T-helper 1 cell treated with Interleukin-12 subunit alpha and Interleukin-12 subunit beta and Interleukin-4 antibody, amounts not matched to agents 30 μg/mL and 1 μg/mL, for 36 hours (primary cell): ENCODE results near the gene PISD.

ENCODE experiments used
- H3K27ac Mint-ChIP-seq: one replicate; pipeline ENCODE4 v1.8.0; 2021; ENCODE audit warnings: mild to moderate bottlenecking, mixed read lengths
- H3K27me3 Mint-ChIP-seq: one replicate; pipeline ENCODE4 v1.8.0; 2021; ENCODE audit warnings: low read depth, mixed read lengths
- H3K36me3 Mint-ChIP-seq: one replicate; pipeline ENCODE4 v1.8.0; 2021; ENCODE audit warnings: low read depth, mixed read lengths
- H3K4me1 Mint-ChIP-seq: one replicate; pipeline ENCODE4 v1.8.0; 2021; ENCODE audit warnings: low read depth, mixed read lengths
- H3K4me3 Mint-ChIP-seq: one replicate; pipeline ENCODE4 v1.8.0; 2021; ENCODE audit warnings: mild to moderate bottlenecking, moderate library complexity, mixed read lengths
- H3K9me3 Mint-ChIP-seq: one replicate; pipeline ENCODE4 v1.8.0; 2021; ENCODE audit warnings: mixed read lengths

PISD gene

DNA sequence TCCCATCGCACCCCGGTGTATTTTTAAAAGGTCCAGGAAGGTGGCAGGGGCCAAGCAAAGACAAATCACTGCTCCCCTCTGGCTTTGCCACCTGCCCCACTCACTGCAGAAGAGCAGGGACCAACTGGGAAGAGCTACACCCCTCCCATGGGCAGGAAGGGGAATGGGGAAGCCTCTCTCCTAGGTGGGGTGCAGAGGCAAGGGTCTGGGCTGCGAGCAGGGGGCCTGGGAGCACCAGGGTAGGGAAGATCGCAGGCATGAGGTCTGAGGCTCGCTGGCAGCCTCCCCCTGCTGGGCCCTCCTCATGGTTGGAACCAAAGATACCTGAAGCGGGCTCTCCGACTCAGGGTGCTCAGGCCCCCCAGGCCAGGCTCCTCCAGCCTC lies 36.8 kb downstream of the PISD start:
- H3K27ac Mint-ChIP-seq, result no peak overlapping the region
- H3K36me3 Mint-ChIP-seq, result peaks cover 4% of the 10 kb centered on the region
- no peaks in the 10 kb centered on the region for H3K9me3 Mint-ChIP-seq
- no peaks in the 10 kb centered on the region for H3K27me3 Mint-ChIP-seq
- no peak overlapping the region for H3K4me3 Mint-ChIP-seq
- H3K4me1 Mint-ChIP-seq, result peaks cover 13% of the 10 kb centered on the region

DNA sequence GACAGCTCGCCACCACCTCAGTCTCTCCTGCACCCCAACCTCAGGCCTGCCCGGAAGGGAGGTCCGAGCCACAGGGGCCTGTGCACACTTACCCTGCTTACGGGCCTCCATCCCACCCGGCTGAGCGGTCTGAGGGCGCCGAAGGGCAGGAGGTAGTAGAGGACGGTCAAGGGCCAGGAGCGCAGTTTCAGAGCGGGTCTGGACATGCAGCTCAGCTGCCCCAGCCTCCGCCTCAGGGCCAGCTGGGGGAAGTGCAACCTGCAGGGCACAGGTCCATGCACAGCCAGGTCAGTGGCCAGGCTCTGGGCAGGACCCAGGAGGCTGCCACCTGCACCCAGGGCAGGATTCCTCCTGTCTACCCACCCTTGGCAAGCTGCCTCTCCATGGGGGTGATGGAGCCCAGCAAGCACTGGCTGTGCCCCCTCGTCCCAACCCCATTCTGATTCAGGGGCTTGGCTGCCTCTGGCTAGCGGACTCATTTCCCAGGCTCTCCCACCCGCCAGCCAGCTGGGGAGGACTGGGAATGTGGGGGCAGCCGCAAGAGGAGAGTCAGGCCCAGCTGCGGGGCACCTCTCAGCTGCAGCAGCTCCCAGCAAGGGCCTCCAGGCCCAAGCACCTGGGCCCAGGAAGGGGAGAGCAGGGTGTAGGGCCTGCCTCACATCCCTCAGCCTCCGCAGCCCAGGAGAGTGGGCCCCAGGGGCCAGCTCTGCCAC lies 38.3 kb downstream of the PISD start:
- Mint-ChIP-seq H3K36me3 (peaks cover 13% of the 10 kb centered on the region), H3K9me3 (no peaks in the 10 kb centered on the region), H3K4me1 (peaks cover 5% of the 10 kb centered on the region), H3K4me3 (no peak overlapping the region), H3K27ac (peak overlapping the region; percentile 49), H3K27me3 (no peaks in the 10 kb centered on the region)

DNA sequence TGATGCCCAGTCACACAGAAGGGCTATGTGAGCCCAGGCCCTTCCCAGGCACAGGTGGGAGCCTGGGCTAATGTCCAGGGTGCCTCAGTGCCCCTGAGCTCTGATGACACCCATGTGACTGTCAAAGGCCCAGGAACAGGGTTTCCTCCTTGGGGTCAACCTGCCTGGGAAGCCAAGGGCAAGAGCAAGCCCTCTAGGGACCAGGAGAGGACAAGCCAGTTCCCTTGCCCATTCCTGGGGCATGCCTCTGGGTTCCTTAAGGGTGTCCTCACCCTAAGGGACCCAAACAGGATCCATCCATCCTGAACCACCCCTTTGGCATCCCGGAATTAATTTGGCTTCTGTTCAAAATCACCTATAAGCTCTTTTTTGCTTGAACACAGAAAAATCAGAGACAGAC lies 39.0 kb downstream of the PISD start:
- H3K4me1 Mint-ChIP-seq, result peaks cover 2% of the 10 kb centered on the region
- H3K9me3 Mint-ChIP-seq, result no peaks in the 10 kb centered on the region
- H3K27me3 Mint-ChIP-seq, result no peaks in the 10 kb centered on the region
- peaks cover 15% of the 10 kb centered on the region for H3K36me3 Mint-ChIP-seq
- peak overlapping the region; percentile 49 for H3K27ac Mint-ChIP-seq
- no peak overlapping the region for H3K4me3 Mint-ChIP-seq

DNA sequence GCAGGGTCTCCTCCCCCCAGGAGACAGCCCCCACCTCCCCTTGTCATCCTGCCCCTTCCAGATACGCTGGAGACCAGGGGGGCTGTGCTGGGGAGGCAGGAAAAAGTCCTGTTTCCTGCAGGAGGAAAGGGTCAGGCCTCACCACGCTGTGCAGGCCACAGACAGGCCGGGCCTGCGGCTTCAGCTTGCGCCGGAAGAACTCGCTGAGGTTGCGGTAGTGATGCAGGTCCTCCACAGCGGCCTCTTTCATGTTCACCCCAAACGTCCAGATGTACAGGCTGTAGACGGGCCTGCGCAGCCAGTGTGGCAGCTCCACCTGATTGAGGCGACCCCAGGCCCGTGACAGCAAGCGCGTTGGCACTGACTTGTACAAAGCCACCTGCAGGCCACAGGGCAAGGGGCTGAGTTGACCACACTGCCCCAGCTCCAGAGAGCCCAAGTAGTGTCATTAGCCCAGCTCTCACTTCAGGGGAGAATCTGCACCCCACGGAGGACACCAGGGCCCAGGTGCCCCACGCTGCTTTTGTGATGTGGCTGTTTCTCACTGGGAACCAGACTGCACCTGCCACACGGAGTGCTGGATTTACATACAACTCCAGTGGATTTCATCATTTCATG lies 40.4 kb downstream of the PISD start:
- Mint-ChIP-seq H3K4me1 (peaks cover 2% of the 10 kb centered on the region), H3K27me3 (no peaks in the 10 kb centered on the region), H3K9me3 (no peaks in the 10 kb centered on the region), H3K27ac (no peak overlapping the region), H3K36me3 (peaks cover 15% of the 10 kb centered on the region), H3K4me3 (no peak overlapping the region)

DNA sequence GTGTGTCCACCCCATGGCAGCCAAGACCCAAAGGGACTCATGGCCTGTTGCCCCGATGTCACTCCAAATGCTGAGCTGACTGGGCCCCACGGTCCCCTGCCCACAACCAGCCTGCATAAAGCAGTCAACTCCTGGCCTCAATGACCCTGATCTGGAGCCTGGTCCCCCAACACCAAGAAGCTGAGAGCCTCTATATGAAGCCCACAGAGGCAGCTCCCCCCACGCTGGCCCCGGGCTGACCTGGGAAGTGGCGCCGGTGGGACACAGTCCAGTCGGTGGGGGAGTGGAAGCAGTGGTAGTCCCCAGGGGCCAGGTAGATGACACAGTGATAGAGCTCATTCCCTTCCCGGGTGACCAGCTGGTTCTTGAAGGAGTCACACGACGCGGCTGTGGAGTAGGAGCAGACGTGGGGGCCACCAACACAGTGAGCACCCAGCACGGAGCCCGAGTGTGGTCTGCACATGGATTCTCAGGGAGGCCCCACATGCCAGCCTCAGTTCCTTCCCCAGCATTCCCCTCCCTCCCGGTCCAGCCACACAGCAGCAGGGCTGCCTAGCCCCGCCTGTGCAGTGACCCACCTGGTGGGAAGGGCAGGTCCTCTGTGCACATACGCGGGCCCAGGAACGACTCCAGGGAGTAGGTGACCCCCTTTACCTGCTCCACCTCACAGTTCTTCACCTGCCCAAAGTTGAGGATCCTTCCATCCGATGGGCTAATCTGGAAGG lies 41.1 kb downstream of the PISD start:
- Mint-ChIP-seq H3K4me1 (peaks cover 4% of the 10 kb centered on the region), H3K27me3 (no peaks in the 10 kb centered on the region), H3K4me3 (no peak overlapping the region), H3K9me3 (no peaks in the 10 kb centered on the region), H3K36me3 (peaks cover 18% of the 10 kb centered on the region), H3K27ac (no peak overlapping the region)

DNA sequence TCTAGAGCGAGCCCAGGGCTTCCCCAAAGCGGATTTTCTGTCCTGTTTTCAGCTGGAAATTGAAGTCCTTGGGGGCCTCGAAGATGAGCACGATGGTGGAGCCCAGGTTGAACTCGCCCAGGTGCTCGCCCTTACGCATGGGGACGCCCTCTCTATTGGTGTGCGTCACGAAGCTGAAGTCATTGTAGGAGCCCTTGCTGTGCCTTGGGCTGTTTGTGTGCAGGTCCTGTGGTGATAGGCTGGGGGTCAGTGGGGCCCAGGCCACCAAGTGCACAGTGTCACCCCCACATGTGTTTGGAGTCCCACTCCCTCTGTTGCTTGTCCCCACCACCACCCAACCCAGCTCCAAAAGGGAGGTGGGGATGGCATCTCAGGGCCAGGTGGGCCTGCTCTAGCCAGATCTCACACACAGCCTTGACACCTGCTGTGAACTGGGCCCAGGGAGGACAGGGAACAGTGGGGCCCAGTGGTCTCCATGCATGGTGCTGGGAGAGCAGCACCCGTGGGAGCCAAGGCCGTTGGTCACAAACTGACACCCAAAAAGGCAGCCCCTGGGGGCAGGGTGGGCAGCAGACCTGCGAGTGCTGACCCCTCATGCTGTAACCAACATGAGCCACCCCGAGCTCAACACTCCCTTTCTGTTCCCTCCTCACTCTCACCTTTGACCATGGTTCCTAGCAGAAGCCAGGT lies 42.3 kb downstream of the PISD start:
- Mint-ChIP-seq H3K27me3 (no peaks in the 10 kb centered on the region), H3K4me1 (peaks cover 13% of the 10 kb centered on the region), H3K27ac (no peak overlapping the region), H3K9me3 (no peaks in the 10 kb centered on the region), H3K4me3 (no peak overlapping the region), H3K36me3 (peaks cover 23% of the 10 kb centered on the region)

DNA sequence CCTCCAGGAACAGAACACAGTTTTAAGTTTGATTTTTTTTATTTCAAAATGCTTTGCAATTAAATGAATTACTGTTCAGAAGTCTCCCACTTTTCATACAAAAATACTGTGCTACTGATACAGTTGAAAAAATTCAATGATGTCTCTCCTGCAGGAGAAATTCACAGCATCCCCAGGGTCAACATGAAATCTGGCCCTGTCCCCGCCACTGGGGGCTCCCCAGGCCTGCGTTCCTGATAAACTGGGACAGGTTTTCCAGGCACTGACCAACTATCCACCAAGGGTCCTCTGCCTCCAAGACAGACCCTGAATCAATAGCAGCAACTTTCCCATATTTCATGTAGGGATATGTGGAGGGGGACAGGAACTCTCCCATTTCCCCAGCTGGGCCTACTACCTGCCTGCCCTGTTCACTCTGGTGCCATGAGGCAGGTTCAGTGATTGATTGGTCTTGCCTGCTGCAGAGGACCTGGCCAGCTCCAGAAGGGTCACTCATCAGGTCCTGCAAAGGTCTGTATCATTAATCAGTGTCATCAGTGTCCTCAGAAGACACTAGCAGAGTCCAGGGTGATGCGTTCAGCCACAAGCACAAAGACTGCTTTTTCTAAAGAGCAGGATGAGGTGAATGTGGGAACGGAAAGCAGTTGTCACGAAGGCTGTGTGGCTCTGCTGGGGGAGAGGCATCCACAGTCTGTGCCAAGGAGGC lies 43.4 kb downstream of the PISD start:
- Mint-ChIP-seq H3K27me3 (no peaks in the 10 kb centered on the region), H3K9me3 (no peaks in the 10 kb centered on the region), H3K36me3 (peaks cover 25% of the 10 kb centered on the region), H3K4me3 (no peak overlapping the region), H3K27ac (peak overlapping the region; percentile 20), H3K4me1 (peaks cover 13% of the 10 kb centered on the region)

DNA sequence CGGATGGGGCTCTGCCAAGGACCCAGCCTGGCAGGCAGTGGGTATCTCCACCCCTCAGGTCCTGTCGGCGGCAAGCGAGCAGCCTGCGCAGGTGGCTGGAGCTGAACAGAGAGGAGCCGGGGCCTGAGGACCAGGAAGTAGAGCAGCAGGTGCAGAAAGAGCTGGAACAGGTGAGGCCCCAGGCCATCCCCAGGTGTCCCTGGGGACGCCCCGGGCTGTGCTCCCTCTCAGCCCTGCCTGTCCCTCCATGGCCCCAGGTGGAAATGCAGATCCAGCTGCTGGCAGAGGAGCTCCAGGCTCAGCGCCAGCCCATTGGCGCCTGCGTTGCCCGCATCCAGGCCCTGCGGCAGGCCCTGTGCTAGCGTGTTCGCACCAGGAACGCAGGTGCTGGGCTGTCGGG lies 44.0 kb downstream of the PISD start:
- Mint-ChIP-seq H3K4me1 (peaks cover 13% of the 10 kb centered on the region), H3K4me3 (no peak overlapping the region), H3K36me3 (peaks cover 25% of the 10 kb centered on the region), H3K27me3 (no peaks in the 10 kb centered on the region), H3K9me3 (no peaks in the 10 kb centered on the region), H3K27ac (no peak overlapping the region)

DNA sequence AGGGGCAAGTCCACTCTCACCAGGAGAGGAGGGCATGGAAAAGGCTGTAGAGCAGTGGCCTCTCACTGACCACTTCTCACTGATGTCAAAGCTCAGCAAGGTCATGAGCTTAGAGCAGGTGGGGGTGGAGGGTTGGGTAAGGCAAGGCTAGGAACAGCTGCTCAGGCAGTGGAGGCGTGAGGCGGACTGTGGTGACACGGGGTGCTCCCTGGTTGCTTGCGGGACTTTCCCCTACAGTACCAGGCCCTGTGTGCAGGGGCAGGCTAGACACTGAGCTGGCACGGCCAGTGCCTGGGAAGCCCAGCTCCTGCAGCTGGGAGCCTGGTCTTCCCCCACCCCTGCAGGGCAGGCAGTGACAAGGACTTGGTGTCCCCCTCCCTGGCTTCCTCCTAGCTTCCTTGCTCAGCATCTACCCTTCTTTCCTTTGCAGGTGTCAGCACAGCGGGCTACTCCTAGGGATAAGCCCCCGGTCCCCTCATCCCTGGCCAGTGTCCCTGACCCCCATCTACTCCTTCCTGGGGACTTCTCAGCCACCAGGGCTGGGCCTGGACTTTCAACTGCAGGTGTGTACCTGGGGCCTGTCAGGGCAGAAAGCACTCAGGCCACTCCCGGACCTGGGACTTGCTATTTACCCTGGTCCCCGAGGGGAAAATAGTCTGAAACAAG lies 45.6 kb downstream of the PISD start:
- peaks cover 13% of the 10 kb centered on the region for H3K4me1 Mint-ChIP-seq
- H3K9me3 Mint-ChIP-seq, result no peaks in the 10 kb centered on the region
- peaks cover 28% of the 10 kb centered on the region for H3K36me3 Mint-ChIP-seq
- no peak overlapping the region for H3K4me3 Mint-ChIP-seq
- no peaks in the 10 kb centered on the region for H3K27me3 Mint-ChIP-seq
- H3K27ac Mint-ChIP-seq, result peak overlapping the region; percentile 80

DNA sequence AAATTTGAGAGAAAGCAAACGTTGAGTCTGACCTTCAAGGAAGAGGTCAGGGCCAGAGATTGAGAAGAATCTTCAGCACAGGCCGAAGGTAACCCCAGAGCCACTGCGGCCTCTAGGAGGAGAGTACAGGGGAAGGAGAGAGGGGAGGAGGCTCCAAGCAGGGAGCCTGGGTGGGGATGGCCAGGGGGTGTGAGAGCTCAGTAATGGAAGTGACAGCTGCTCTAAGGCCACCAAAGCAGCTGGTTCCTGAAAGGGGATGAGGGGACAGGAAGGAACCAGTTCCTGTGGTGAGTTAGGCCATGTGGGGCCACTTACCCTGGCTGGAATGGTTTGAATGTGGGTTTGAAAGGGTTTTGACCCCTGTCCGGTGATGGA lies 46.1 kb downstream of the PISD start:
- Mint-ChIP-seq H3K4me1 (peaks cover 13% of the 10 kb centered on the region), H3K36me3 (peaks cover 30% of the 10 kb centered on the region), H3K27me3 (no peaks in the 10 kb centered on the region), H3K27ac (peak overlapping the region; percentile 80), H3K4me3 (no peak overlapping the region), H3K9me3 (no peaks in the 10 kb centered on the region)

DNA sequence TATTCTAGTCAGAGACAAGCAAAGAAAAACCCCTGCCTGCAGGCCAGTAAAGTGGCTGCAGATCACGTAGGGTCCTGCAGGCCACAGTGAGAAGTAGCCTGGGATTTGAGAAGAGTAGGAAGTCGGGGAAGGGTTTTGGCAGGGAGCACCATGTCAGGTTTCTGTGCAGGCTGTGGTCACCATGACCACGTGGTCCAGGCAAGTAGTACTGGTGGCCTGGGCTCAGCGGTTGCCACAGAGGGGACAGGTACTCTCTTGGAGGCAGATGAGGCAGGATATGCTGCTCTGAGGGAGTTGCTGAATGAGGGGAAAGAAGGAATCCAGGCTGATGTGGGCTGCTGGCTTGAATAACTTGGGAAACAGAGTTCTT lies 46.5 kb downstream of the PISD start:
- Mint-ChIP-seq H3K9me3 (no peaks in the 10 kb centered on the region), H3K4me1 (peaks cover 13% of the 10 kb centered on the region), H3K27ac (peak overlapping the region; percentile 80), H3K36me3 (peaks cover 32% of the 10 kb centered on the region), H3K27me3 (no peaks in the 10 kb centered on the region), H3K4me3 (no peak overlapping the region)

DNA sequence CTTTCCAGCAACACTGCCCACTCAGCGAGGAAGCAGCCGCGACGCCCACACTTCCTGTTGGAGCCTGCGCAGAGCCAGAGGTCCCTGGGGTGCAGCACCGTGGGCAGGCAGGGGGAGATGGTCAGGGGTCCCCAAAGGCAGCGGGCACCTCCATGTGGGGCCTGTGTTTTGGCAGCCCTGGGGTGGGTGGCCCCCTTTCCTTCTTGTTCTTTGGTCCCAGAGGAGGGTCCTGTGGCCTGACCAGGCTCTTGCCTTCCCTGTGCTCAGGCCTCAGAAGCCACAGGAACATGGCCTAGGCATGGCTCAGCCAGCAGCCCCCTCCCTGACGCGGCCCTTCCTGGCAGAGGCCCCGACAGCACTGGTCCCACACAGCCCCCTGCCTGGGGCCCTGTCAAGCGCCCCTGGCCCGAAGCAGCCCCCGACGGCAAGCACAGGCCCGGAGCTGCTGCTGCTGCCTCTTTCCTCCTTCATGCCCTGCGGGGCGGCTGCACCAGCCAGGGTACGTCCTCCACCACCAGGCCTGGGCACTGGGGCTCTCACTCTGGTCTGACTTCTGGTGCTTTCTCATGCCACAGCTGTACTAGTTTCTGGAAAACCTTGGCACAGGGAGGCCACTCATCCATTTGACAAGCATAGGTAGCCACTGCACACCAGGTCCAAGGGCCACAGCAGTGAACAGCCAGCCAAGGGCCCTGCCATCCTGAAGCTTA lies 47.1 kb downstream of the PISD start:
- no peaks in the 10 kb centered on the region for H3K9me3 Mint-ChIP-seq
- peaks cover 13% of the 10 kb centered on the region for H3K4me1 Mint-ChIP-seq

DNA sequence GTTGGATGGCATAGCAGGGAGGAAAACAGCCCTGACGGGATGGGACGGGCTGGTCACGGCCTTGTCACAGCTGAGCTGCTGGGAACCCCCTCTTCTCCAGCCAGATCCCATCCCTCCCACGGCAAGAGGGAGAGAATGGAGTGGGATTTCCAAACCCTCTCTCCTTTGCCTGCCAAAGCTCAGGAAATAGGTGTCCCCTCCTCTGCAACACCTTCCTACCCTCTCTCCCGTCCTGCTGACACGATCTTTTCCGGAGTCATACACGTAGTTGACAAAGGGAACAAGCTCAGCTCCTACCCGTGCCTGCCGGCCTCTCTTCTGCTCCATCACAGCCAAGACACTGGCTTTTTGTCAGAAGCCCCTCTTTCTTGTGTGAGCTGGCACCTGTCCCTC lies 48.1 kb downstream of the PISD start:
- no peak overlapping the region for H3K4me3 Mint-ChIP-seq
- H3K4me1 Mint-ChIP-seq, result peaks cover 13% of the 10 kb centered on the region
- no peaks in the 10 kb centered on the region for H3K27me3 Mint-ChIP-seq
- H3K9me3 Mint-ChIP-seq, result no peaks in the 10 kb centered on the region
- H3K27ac Mint-ChIP-seq, result peak overlapping the region; percentile 16
- peaks cover 25% of the 10 kb centered on the region for H3K36me3 Mint-ChIP-seq

More for the DNA sequence above, 47.1 kb downstream of the PISD start:
- Mint-ChIP-seq H3K27me3 (no peaks in the 10 kb centered on the region), H3K4me3 (no peak overlapping the region), H3K36me3 (peaks cover 31% of the 10 kb centered on the region), H3K27ac (peak overlapping the region; percentile 80)
